ENCODE data around the gene WDFY4.

Gene WDFY4

DNA sequence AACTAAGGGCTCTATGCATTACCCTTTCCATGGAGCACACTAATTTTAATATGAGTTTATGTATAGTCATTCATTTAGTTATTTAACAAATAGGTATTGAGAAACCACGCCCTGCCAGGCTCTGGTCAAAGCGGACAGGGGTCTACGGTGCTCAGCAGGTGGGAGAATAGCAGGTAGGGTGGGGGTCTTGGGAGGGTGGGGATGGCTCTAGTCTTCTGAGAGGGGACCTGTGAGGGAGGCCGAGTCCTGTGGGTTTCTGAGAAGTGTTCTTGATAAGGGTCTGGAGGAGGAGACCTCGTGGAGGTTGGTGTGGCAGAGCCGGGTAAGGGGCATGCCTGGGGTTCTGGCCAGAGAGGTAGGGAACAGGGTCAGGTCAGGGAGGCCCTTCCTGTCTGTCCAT lies 1.1 kb downstream of the WDFY4 start:
- H3K9me3 ChIP-seq (ENCODE audit: insufficient read depth, low read length): no peaks in the 10 kb centered on the region
- H3K4me3 ChIP-seq (ENCODE audit: insufficient read depth, low read length, poor library complexity, severe bottlenecking): peak overlapping the region; percentile 63
- peak overlapping the region; percentile 88 for H3K27ac ChIP-seq (ENCODE audit: low read depth, low read length)
- H3F3A ChIP-seq (ENCODE audit: insufficient read depth): peaks cover 35% of the 10 kb centered on the region
- no peak overlapping the region for H2AFZ ChIP-seq (ENCODE audit: low read depth, low read length, severe bottlenecking)
- H3K79me2 ChIP-seq (ENCODE audit: insufficient read depth, low read length): peaks cover 53% of the 10 kb centered on the region
- peak overlapping the region; percentile 79 for H3K9ac ChIP-seq (ENCODE audit: low read length)
- peak overlapping the region; percentile 100 for H3K4me2 ChIP-seq (ENCODE audit: low read depth, low read length, poor library complexity, severe bottlenecking)
- no peaks in the 10 kb centered on the region for H4K20me1 ChIP-seq (ENCODE audit: low read depth, low read length)
- no peaks in the 10 kb centered on the region for H3K27me3 ChIP-seq (ENCODE audit: low read length)
- H3K9me2 ChIP-seq (replicated peaks; ENCODE audit: insufficient read depth, low read length): no peaks in the 10 kb centered on the region
- TF ChIP-seq, protein P1, sequence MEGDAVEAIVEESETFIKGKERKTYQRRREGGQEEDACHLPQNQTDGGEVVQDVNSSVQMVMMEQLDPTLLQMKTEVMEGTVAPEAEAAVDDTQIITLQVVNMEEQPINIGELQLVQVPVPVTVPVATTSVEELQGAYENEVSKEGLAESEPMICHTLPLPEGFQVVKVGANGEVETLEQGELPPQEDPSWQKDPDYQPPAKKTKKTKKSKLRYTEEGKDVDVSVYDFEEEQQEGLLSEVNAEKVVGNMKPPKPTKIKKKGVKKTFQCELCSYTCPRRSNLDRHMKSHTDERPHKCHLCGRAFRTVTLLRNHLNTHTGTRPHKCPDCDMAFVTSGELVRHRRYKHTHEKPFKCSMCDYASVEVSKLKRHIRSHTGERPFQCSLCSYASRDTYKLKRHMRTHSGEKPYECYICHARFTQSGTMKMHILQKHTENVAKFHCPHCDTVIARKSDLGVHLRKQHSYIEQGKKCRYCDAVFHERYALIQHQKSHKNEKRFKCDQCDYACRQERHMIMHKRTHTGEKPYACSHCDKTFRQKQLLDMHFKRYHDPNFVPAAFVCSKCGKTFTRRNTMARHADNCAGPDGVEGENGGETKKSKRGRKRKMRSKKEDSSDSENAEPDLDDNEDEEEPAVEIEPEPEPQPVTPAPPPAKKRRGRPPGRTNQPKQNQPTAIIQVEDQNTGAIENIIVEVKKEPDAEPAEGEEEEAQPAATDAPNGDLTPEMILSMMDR (IDR thresholded peaks at IDR 0.05; ENCODE audit: insufficient read depth, low read length, poor library complexity, severe bottlenecking): no peak
- no peak for TF ChIP-seq EZH2phosphoT487 (conservative IDR thresholded peaks at IDR 0.05; ENCODE audit: low read length)
- H3K36me3 ChIP-seq (ENCODE audit: low read length): peaks cover 9% of the 10 kb centered on the region

GRCh38 chr10:48690791-48691660 lies 6.4 kb downstream of the WDFY4 start:
- H3K9me2 ChIP-seq (replicated peaks; ENCODE audit: insufficient read depth, low read length): no peaks in the 10 kb centered on the region
- no peak overlapping the region for H3K4me2 ChIP-seq (ENCODE audit: low read depth, low read length, poor library complexity, severe bottlenecking)
- H3K27me3 ChIP-seq (ENCODE audit: low read length): no peaks in the 10 kb centered on the region
- no peak overlapping the region for H3K9ac ChIP-seq (ENCODE audit: low read length)
- H3K9me3 ChIP-seq (ENCODE audit: insufficient read depth, low read length): no peaks in the 10 kb centered on the region
- H4K20me1 ChIP-seq (ENCODE audit: low read depth, low read length): no peaks in the 10 kb centered on the region; the same call in 1 of the 2 replicates
- TF ChIP-seq, protein P1 (IDR thresholded peaks at IDR 0.05; ENCODE audit: insufficient read depth, low read length, poor library complexity, severe bottlenecking): no peak
- TF ChIP-seq EZH2phosphoT487 (conservative IDR thresholded peaks at IDR 0.05; ENCODE audit: low read length): no peak
- peaks cover 100% of the 10 kb centered on the region for H3K79me2 ChIP-seq (ENCODE audit: insufficient read depth, low read length)
- no peak overlapping the region for H3K27ac ChIP-seq (ENCODE audit: low read depth, low read length)
- peaks cover 9% of the 10 kb centered on the region for H3K36me3 ChIP-seq (ENCODE audit: low read length)
- H2AFZ ChIP-seq (ENCODE audit: low read depth, low read length, severe bottlenecking): no peak overlapping the region
- no peak overlapping the region for H3K4me3 ChIP-seq (ENCODE audit: insufficient read depth, low read length, poor library complexity, severe bottlenecking)
- peaks cover 5% of the 10 kb centered on the region for H3F3A ChIP-seq (ENCODE audit: insufficient read depth)

- H3K36me3 ChIP-seq (ENCODE audit: low read length): peaks cover 9% of the 10 kb centered on the region
- no peaks in the 10 kb centered on the region; the same call in 1 of the 2 replicates for H4K20me1 ChIP-seq (ENCODE audit: low read depth, low read length)
- no peak overlapping the region for H3K27ac ChIP-seq (ENCODE audit: low read depth, low read length)
- no peaks in the 10 kb centered on the region for H3K9me3 ChIP-seq (ENCODE audit: insufficient read depth, low read length)
- H3K4me2 ChIP-seq (ENCODE audit: low read depth, low read length, poor library complexity, severe bottlenecking): no peak overlapping the region
- H3K27me3 ChIP-seq (ENCODE audit: low read length): no peaks in the 10 kb centered on the region
- H3K79me2 ChIP-seq (ENCODE audit: insufficient read depth, low read length): peaks cover 99% of the 10 kb centered on the region
- H2AFZ ChIP-seq (ENCODE audit: low read depth, low read length, severe bottlenecking): no peak overlapping the region
- no peak overlapping the region for H3K9ac ChIP-seq (ENCODE audit: low read length)
- no peak overlapping the region for H3K4me3 ChIP-seq (ENCODE audit: insufficient read depth, low read length, poor library complexity, severe bottlenecking)
- no peaks in the 10 kb centered on the region for H3K9me2 ChIP-seq (replicated peaks; ENCODE audit: insufficient read depth, low read length)
- H3F3A ChIP-seq (ENCODE audit: insufficient read depth): no peaks in the 10 kb centered on the region; the same call in 1 of the 2 replicates
- TF ChIP-seq, protein P1 (IDR thresholded peaks at IDR 0.05; ENCODE audit: insufficient read depth, low read length, poor library complexity, severe bottlenecking): no peak
- TF ChIP-seq EZH2phosphoT487 (conservative IDR thresholded peaks at IDR 0.05; ENCODE audit: low read length): no peak
These were observed 7.3 kb downstream of the WDFY4 start for GRCh38 chr10:48691812-48692528.
